Measurements from ENCODE around the gene ASPDH.

ASPDH gene

DNA sequence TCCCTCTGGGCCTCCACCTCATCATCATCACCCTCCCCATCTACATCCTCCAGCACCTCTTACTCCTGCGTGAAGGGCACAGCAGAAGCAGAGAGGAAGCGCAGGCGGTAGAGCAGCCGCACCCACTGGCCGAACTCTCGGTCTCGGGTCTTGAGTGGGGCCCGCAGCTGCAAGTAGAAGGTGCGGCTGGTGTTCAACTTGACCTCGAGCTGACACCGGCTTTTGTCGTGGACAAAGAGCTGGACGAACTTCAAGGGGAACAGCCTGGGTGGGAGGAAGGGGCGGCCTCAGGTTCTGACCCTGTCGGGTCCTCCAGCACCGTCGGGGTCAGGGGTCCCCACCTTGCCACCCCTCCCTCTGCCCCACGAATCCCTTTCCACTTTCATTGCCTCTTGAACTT lies 46.1 kb downstream of the ASPDH start:
- H3K27me3 ChIP-seq (ENCODE audit: control insufficient read depth, insufficient read depth, low read length): peaks cover 2% of the 10 kb centered on the region
- H3K4me3 ChIP-seq (ENCODE audit: low read length): no peak overlapping the region
- H3K36me3 ChIP-seq (ENCODE audit: control insufficient read depth, insufficient read depth, low read length): no peaks in the 10 kb centered on the region
- H3K4me1 ChIP-seq (ENCODE audit: control insufficient read depth, insufficient read depth, low read length): no peaks in the 10 kb centered on the region
- no peak overlapping the region for H3K27ac ChIP-seq (ENCODE audit: low read depth, low read length)
- H3K9ac ChIP-seq (ENCODE audit: low read length): no peak overlapping the region

GRCh38 chr19:50466706-50467039 lies 47.0 kb downstream of the ASPDH start:
- Histone ChIP-seq H3K36me3 (ENCODE audit: control insufficient read depth, insufficient read depth, low read length) (no peaks in the 10 kb centered on the region), H3K27me3 (ENCODE audit: control insufficient read depth, insufficient read depth, low read length) (peaks cover 2% of the 10 kb centered on the region), H3K27ac (ENCODE audit: low read depth, low read length) (no peak overlapping the region), H3K9ac (ENCODE audit: low read length) (no peak overlapping the region), H3K4me3 (ENCODE audit: low read length) (no peak overlapping the region), H3K4me1 (ENCODE audit: control insufficient read depth, insufficient read depth, low read length) (no peaks in the 10 kb centered on the region)

DNA sequence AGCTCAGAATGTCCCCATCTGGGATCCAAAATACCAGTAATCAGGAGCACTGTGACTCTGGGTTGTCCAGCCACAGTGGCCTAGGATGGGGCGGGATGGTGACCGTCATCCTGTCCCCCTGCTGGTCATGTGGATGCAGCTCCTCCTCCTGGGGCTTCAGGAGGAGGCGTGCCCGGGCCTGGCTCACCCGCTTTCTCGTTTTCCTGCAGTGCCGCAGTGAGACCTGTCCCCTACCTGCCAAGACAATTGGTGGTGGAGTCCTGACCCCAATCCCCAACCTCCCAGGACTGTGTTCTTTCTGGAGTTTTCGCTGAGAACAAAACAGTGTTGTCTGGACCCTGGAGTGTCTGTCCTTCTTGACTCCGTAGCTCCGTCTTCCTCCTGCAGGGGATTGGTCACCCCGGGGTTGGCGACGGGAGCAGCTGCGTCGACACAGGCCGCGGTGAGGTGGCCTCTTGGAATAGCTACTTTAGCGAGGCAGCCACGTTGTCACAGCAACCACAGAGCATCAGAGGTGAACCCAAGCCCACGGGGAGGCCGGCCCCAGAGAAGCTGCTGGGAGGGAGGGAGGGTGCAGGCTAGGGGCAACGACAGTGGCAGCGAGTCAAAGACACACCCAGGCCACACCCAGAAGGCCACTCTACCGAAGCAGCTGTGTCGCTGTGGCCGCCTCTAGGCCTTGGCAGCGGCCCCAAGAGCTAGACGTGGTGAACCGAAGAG lies 47.6 kb downstream of the ASPDH start:
- H3K27me3 ChIP-seq (ENCODE audit: control insufficient read depth, insufficient read depth, low read length): peaks cover 5% of the 10 kb centered on the region
- H3K9ac ChIP-seq (ENCODE audit: low read length): no peak overlapping the region
- H3K36me3 ChIP-seq (ENCODE audit: control insufficient read depth, insufficient read depth, low read length): no peaks in the 10 kb centered on the region
- H3K27ac ChIP-seq (ENCODE audit: low read depth, low read length): no peak overlapping the region
- H3K4me3 ChIP-seq (ENCODE audit: low read length): no peak overlapping the region
- H3K4me1 ChIP-seq (ENCODE audit: control insufficient read depth, insufficient read depth, low read length): no peaks in the 10 kb centered on the region

DNA sequence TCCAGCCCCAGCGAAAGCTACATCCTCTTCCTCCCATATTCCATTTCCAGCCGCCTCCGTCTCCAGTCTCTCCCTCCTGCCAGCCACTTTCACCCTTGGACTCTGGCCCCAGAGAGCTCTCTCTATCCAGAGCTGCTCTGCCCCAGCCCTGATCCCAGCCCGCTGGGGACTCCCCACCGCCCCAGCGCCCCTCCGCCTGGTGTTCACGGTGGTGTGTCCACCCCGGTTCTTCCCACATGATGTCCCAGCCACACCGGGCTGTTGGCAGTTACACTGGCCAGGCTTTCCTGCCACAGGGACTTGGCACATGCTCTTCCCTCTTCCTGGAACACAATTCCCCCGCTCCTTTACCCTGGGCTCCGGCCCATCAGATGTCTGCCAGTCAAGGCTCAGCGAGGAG lies 48.7 kb downstream of the ASPDH start:
- Histone ChIP-seq H3K27ac (ENCODE audit: low read depth, low read length) (no peak overlapping the region), H3K27me3 (ENCODE audit: control insufficient read depth, insufficient read depth, low read length) (peaks cover 8% of the 10 kb centered on the region), H3K4me1 (ENCODE audit: control insufficient read depth, insufficient read depth, low read length) (no peaks in the 10 kb centered on the region), H3K36me3 (ENCODE audit: control insufficient read depth, insufficient read depth, low read length) (no peaks in the 10 kb centered on the region), H3K4me3 (ENCODE audit: low read length) (no peak overlapping the region), H3K9ac (ENCODE audit: low read length) (no peak overlapping the region)

DNA sequence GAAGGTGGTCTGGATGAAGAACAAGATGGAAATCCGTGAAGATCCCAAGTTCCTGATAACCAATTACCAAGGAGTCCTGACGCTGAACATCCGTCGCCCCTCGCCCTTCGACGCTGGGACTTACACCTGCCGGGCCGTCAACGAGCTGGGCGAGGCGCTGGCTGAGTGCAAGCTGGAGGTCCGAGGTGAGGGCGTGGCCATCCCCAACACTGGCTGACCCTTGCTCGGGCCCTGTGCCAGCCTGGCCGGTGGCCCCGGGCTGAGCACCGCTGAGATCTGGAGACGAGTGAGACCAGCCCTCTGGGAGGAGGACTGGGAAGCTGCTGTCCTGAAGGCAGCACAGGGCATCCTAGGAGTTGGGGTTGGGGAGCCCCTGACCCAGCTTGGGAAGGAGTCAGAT lies 49.4 kb downstream of the ASPDH start:
- H3K36me3 ChIP-seq (ENCODE audit: control insufficient read depth, insufficient read depth, low read length): no peaks in the 10 kb centered on the region
- H3K9ac ChIP-seq (ENCODE audit: low read length): no peak overlapping the region
- no peaks in the 10 kb centered on the region for H3K4me1 ChIP-seq (ENCODE audit: control insufficient read depth, insufficient read depth, low read length)
- no peak overlapping the region for H3K27ac ChIP-seq (ENCODE audit: low read depth, low read length)
- H3K4me3 ChIP-seq (ENCODE audit: low read length): no peak overlapping the region
- H3K27me3 ChIP-seq (ENCODE audit: control insufficient read depth, insufficient read depth, low read length): peaks cover 8% of the 10 kb centered on the region

- Histone ChIP-seq H3K27me3 (ENCODE audit: control insufficient read depth, insufficient read depth, low read length) (peaks cover 15% of the 10 kb centered on the region), H3K36me3 (ENCODE audit: control insufficient read depth, insufficient read depth, low read length) (no peaks in the 10 kb centered on the region), H3K4me3 (ENCODE audit: low read length) (no peak overlapping the region), H3K9ac (ENCODE audit: low read length) (no peak overlapping the region), H3K27ac (ENCODE audit: low read depth, low read length) (no peak overlapping the region), H3K4me1 (ENCODE audit: control insufficient read depth, insufficient read depth, low read length) (no peaks in the 10 kb centered on the region)
These were observed 50.7 kb downstream of the ASPDH start for GRCh38 chr19:50462970-50463369.

All from rectal smooth muscle tissue (tissue), 1 donor.